Bone marrow (tissue), 2 donors: Measurements from ENCODE around the gene AUTS2.

Experiments used
- DNase-seq, 2 donors: peaks; one replicate each; lab custom pipeline; 2025; lab: John Stamatoyannopoulos, UW

AUTS2 gene

DNA sequence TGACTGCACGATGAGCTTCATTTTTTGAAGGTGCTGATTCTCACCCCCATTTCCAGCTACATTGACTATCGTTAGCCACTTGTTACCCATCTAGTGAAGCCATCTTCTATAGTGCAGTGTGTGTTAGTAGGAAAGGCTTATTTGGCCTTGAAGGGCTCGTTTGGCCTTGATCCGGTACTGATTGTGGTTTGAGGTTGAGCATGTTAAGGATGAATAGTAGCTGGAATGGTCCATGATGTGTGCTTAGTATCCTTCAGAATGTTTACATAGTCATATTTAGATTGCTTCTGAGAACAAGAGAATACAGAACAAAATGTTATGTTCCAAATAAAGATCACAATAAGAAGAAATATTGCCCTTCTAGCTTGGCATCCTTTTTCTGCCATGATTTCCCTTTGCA, 591.5 kb downstream of the AUTS2 start:
- no peak for DNase-seq

DNA sequence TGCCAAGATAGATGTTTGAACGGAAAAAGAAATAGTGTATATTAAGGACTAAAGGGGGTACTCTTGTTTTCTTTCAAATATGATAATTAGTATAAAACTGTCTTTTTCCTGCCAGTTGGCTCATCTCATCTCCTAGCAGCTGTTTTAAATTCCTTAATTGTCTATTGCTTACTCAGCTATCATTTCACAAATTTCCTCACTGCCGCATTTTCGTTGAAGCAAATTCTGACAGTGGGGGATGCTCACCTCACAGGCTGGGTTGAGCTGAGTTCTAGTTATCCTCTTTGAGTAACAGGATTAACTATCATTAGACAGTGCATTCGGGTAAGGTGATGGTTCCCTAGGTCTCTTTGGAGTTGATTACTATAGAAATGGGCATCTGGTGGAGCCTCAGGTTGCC, 592.0 kb downstream of the AUTS2 start:
- DNase-seq: no peak

DNA sequence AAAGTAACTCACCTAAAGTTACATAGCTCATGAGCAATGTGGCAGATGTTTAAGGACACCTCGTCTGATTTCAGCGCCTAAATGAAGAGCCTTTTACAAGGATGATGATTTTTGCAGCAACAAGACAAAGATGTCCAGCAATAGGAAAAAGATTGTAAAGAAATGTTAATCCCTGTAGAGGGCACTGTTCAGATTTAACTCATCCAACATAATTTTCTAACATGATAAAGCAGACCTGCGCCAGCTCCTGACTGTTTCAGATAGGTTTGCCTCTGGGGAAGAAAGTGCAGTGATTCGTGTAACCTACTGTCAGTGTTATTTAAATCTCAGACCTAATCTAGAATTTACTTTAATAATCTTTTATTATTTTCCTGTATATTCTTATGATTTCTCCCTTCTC, 595.2 kb downstream of the AUTS2 start:
- no peak for DNase-seq

- no peak for DNase-seq
Observed at GRCh38 chr7:70208236-70209063, 610.2 kb downstream of the AUTS2 start.

GRCh38 chr7:70210200-70210935, 612.1 kb downstream of the AUTS2 start:
- no peak for DNase-seq

- no peak for DNase-seq
Observed at GRCh38 chr7:70210936-70211310, 612.6 kb downstream of the AUTS2 start.

DNA sequence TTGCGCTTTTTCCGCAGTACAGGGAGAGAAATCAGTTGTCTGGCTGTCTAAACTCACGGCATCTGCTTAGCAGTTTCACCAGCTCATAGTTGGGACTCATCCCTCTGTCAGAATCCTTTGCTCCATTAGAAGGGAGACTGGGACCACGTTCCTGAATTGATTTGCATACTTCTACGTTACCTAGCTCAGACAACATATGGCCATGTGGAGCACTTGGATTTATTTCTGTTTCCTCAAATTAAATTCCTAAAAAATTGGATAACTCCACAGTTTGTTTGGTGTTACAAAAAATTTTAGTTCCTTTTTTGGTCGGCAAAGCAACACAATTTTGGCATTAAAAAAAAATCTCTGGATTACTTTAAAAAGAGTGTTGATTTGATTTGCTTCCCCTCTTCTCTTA, 614.0 kb downstream of the AUTS2 start:
- no peak for DNase-seq

DNA sequence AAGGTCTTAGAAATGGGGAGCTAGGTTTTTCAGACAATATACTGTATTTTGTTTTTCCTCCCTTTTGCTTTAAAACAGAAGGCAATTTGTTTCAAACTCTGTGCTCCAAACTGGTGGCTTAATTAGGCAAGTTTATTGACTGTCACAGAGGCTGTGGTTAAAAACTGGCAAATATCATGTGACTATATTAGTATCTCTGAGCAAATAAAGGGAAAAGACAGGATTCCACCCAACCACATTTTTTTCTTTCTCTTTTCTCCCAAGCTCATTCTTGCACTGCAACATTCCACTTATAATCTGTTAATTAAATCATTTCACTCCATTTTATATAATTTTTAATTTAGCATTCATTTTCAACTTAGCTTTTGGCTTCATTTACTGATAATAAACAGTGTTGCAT, 615.8 kb downstream of the AUTS2 start:
- no peak for DNase-seq

GRCh38 chr7:70215491-70215890, 617.2 kb downstream of the AUTS2 start:
- no peak for DNase-seq

- DNase-seq: no peak
Observed at GRCh38 chr7:70217571-70217970, 619.3 kb downstream of the AUTS2 start.

- DNase-seq: no peak
Observed at GRCh38 chr7:70218006-70218405, 619.7 kb downstream of the AUTS2 start.

- DNase-seq: no peak
Observed at GRCh38 chr7:70219061-70219460, 620.8 kb downstream of the AUTS2 start.

- no peak for DNase-seq
Observed at GRCh38 chr7:70229242-70229641, 631.0 kb downstream of the AUTS2 start.

GRCh38 chr7:70230761-70231160, 632.5 kb downstream of the AUTS2 start:
- DNase-seq: no peak

GRCh38 chr7:70233776-70234175, 635.5 kb downstream of the AUTS2 start:
- DNase-seq: no peak

GRCh38 chr7:70237256-70237655, 639.0 kb downstream of the AUTS2 start:
- DNase-seq: no peak

DNA sequence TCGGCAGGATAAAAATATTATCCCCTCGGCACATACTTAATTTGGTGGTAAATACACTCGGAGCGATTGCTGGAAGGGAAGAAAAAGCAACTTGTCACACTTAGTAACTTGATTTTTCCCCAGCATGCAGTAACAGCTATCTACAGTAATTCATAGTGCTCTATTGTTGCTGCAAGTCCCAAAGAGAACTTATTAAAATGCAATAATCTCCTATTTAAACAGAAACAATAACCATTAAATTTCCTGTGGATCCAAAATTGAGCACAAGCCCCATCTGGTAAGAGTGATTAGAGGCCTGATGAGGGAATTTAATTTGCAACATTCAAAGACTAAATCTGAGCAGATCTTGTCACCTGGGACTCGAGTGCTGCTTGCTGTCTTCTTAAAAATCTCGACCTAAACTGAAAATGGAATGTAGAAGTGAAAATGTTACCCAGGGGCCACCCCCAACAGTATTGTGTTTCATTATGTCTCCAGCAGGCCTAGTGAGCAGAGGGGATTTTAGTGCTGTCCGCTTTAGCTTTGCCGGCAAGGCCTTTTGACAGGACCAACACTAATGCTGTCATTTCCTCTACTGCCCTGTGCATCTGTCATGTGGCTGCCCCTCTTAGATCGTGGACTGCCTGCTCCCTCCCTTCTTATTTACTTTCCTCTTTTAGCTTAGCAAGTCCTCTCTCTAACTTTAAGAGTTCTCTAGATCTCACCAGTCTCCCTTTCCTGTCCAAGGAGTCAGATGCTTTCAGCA, 639.7 kb downstream of the AUTS2 start:
- no peak for DNase-seq

- no peak for DNase-seq
Observed at GRCh38 chr7:70239918-70240317, 641.6 kb downstream of the AUTS2 start.

GRCh38 chr7:70240873-70241272, 642.6 kb downstream of the AUTS2 start:
- DNase-seq: no peak

DNA sequence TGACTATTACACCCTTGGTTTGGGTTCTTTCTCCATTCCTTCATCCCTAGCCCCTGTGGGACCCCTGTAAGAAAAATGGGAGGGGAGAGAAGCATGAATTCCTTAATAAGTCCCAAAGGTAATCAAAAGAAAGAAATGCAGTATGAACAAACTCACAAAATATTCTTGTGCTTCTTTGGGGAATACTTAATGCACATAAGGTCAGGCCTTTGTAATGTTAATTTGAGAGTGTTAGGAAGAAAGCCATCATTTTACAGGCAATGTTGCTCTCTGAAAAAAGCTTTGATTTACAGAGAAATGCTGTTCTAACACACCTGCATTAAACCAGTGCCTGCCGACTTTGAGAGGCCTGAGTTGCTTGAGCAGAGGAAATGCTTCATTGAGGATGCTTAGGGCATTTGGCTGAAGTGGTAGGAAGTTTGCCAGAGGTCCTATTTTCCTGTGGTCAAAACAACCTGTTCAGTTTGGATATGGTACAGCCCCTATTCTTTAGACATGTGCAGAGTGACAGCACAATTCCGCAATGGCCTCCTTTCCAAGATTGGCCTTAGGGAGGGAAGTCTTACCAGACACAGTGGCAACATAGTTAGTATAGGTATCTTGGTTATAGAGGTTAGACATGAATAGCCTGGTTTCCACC, 643.4 kb downstream of the AUTS2 start:
- no peak for DNase-seq

- no peak for DNase-seq
Observed at GRCh38 chr7:70242826-70243225, 644.6 kb downstream of the AUTS2 start.

DNA sequence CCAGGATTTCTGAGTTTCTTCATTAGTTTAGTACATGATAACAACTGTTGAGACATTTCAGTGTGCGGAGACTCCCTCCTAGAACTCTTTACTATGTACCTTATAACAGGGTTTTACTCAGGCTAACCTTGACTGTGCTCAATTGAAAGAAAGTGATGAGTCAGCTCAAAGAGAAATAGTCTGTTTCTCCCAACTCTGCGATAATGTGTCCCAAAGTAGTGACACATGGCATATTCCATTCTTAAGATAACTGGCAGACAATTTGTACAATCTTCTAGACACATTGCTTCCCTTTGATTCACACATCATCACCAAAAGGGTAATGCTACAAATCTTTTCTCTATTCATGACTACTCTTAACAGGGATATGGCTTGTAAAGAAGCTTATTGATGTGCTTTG, 645.2 kb downstream of the AUTS2 start:
- DNase-seq: no peak
